Osteoblast (primary cell): ENCODE data around the gene PCDH9. TPM values are rescaled to one million over a fixed set of nuclear protein-coding genes. Genes with fewer than 3 reads are reported as not detected.
A peak's percentile ranks its signal among the peaks of the same experiment; 100 is the strongest.
"Not testable (repeated sequence)": the region's sequence is repeated elsewhere in the genome, so short reads cannot be mapped to it uniquely, and the experiment has no call there.

Source experiments
- DNase-seq: peaks from one replicate; pipeline ENCODE4 v3.0.0; 2011; ENCODE audit warnings: low spot score, mixed read lengths; ENCODE audit not compliant: insufficient read length; ENCODE audit errors: missing footprints
- H2AFZ ChIP-seq: 2 replicates; pipeline ENCODE4 v1.6.0; 2011; ENCODE audit warnings: mild to moderate bottlenecking, low read length
- H3K27ac ChIP-seq: 2 replicates; pipeline ENCODE4 v1.5.1; 2011; ENCODE audit warnings: mild to moderate bottlenecking, low read depth, low read length, moderate library complexity
- H3K27me3 ChIP-seq: 2 replicates; pipeline ENCODE4 v1.6.0; 2012; ENCODE audit warnings: mild to moderate bottlenecking, control low read depth, inconsistent platforms, low read length, moderate library complexity; ENCODE audit not compliant: insufficient read depth
- H3K36me3 ChIP-seq: 2 replicates; pipeline ENCODE4 v1.5.1; 2011; ENCODE audit warnings: mild to moderate bottlenecking, low read length, control low read depth, moderate library complexity; ENCODE audit not compliant: insufficient read depth
- H3K4me1 ChIP-seq: 2 replicates; pipeline ENCODE4 v1.5.1; 2011; ENCODE audit warnings: mild to moderate bottlenecking, low read length, control low read depth, moderate library complexity; ENCODE audit not compliant: insufficient read depth
- H3K4me2 ChIP-seq: 2 replicates; pipeline ENCODE4 v1.6.0; 2011; ENCODE audit warnings: mild to moderate bottlenecking, low read length; ENCODE audit not compliant: insufficient read depth
- H3K4me3 ChIP-seq: fragments of 200-600 bp; sonication (generic); 3 replicates; pipeline ENCODE4 v1.5.1; 2012; ENCODE audit warnings: mild to moderate bottlenecking, low read length, inconsistent platforms; ENCODE audit not compliant: insufficient read depth
- H3K79me2 ChIP-seq: 2 replicates; pipeline ENCODE4 v1.6.0; 2012; ENCODE audit warnings: mild to moderate bottlenecking, low read length, control low read depth, inconsistent platforms; ENCODE audit not compliant: insufficient read depth
- H3K9me3 ChIP-seq: 2 replicates; pipeline ENCODE4 v1.5.1; 2011; ENCODE audit warnings: low read depth, low read length, control low read depth
- H4K20me1 ChIP-seq: 2 replicates; pipeline ENCODE4 v1.6.0; 2012; ENCODE audit warnings: mild to moderate bottlenecking, low read length, control low read depth; ENCODE audit not compliant: insufficient read depth
- CTCF ChIP-seq: IDR thresholded peaks from 2 replicates; pipeline ENCODE4 v1.5.1; 2011; ENCODE audit warnings: mild to moderate bottlenecking, low read depth, low read length, moderate library complexity; ENCODE audit errors: extremely low read depth
- small RNA-seq: library from RNA; depleted of rRNA; stranded (forward); fragments of <200 nt; gene quantifications from one replicate; pipeline ENCODE3, GENCODE V24; 2012
- total RNA-seq: library from RNA; depleted of rRNA; stranded (reverse); fragments of >200 nt; gene quantifications from 2 replicates; pipeline ENCODE4 v1.2.3, GENCODE V29; 2012

PCDH9 gene
- total RNA-seq, 1 donor, result 1.1 TPM

DNA sequence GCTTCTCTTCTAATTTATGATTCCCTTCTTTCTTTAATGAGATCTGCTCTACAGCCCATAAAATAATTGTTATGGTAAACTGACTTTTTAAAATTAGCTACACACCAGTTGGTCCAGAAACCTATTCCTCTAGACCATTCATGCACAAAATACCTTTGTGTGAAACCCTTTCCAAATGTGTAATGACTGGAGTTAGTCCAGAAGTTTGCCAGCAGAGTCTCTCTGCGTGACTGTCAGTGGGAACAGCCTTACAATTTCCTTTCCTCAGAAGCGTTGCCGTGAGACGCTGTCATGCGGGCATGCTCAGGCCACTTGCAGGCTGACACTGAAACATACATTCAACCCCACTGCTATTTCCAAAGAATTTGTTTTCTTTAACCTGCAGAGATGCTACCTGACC lies 965.2 kb downstream of the PCDH9 start:
- H3K79me2 ChIP-seq, result no peaks in the 10 kb centered on the region
- no peak overlapping the region for H3K27ac ChIP-seq
- no peaks in the 10 kb centered on the region for H3K9me3 ChIP-seq
- no peak overlapping the region for H3K4me3 ChIP-seq
- H3K27me3 ChIP-seq, result no peaks in the 10 kb centered on the region
- no peaks in the 10 kb centered on the region for H3K36me3 ChIP-seq
- peak overlapping the region; percentile 44 for H3K4me2 ChIP-seq
- no peak for TF ChIP-seq CTCF
- H4K20me1 ChIP-seq, result no peaks in the 10 kb centered on the region
- DNase-seq, result peak; percentile 36
- H2AFZ ChIP-seq, result peak overlapping the region; percentile 76
- H3K4me1 ChIP-seq, result no peaks in the 10 kb centered on the region

GRCh38 chr13:66262330-66262729 lies 967.8 kb downstream of the PCDH9 start:
- DNase-seq, result no peak
- Histone ChIP-seq H3K4me2 (no peak overlapping the region), H3K9me3 (no peaks in the 10 kb centered on the region), H3K36me3 (no peaks in the 10 kb centered on the region), H3K4me3 (no peak overlapping the region), H3K27me3 (no peaks in the 10 kb centered on the region), H3K27ac (no peak overlapping the region), H3K4me1 (no peaks in the 10 kb centered on the region), H3K79me2 (no peaks in the 10 kb centered on the region), H4K20me1 (no peaks in the 10 kb centered on the region), H2AFZ (no peak overlapping the region)
- no peak for TF ChIP-seq CTCF

DNA sequence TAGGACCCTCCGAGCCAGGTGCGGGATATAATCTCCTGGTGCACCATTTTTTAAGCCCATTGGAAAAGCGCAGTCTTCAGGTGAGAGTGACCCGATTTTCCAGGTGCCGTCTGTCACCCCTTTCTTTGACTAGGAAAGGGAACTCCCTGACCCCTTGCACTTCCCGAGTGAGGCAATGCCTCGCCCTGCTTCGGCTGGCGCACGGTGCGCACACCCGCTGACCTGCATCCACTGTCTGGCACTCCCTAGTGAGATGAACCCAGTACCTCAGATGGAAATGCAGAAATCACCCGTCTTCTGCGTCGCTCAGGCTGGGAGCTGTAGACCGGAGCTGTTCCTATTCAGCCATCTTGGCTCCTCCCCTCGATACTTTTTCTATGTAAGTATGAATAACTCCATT lies 970.7 kb downstream of the PCDH9 start:
- not testable (repeated sequence) for H3K27ac ChIP-seq, H3K4me3 ChIP-seq, H3K27me3 ChIP-seq, H4K20me1 ChIP-seq, H3K9me3 ChIP-seq, H3K4me2 ChIP-seq, H3K4me1 ChIP-seq, H3K36me3 ChIP-seq, H3K79me2 ChIP-seq, H2AFZ ChIP-seq, DNase-seq

Small RNA genes within 50 kb of the gene (small RNA-seq; reads per million reads assigned to genes)
- gene RNU7-87P, result not detected
